GM19467 (cell line): ENCODE results near the gene SEPTIN12.

Source experiments
- ATAC-seq: cut with Tn5 transposase; IDR thresholded peaks from one replicate; pipeline ENCODE4 v1.9.1; 2021; ENCODE audit warnings: mild to moderate bottlenecking, moderate library complexity; ENCODE audit not compliant: unreplicated experiment

SEPTIN12 gene

DNA sequence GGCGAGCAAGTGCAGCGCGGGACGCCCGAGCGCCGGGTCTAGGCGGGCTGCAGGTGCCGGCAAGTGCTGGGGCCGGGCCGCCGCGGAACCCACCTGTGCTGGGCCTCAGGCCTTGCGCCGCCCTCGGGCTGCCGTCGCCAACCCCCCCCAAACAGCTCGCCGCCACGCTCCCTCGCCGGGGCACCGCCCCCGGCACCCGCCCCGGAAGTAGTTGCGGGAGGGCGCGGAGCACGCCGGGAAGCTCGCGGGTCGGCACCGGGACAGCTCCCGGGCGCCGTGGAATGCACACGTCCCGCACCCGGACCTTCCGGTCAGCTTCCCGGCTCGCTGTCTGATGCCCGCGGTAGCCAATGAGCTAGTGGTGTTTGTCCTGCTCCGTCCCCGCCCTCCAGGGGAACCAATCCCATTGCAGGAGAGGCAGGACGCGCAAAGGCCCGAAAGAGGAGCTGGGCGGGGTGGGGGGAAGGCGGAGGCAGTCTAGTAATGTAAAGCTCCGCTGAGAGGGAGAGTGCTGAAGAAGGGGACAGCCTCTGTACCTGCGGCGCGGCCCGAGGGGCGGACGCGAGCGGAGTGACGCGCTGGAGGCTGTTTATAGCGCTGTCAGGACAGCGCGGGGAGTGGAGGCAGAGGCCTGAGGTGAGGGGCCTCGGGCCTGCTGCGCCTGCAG, 53.9 kb downstream of the SEPTIN12 start, which contains the start of the genes ANKS3 and DNAAF8:
Gene ANKS3, minus strand, starts transcription at position 209 of the 667 bp plus-strand sequence. CDS start 4,122 bp downstream, outside the sequence.
Gene DNAAF8, plus strand, starts transcription at position 475 of the 667 bp plus-strand sequence. CDS start 1,978 bp downstream, outside the sequence.
- peak; percentile 77 for ATAC-seq

DNA sequence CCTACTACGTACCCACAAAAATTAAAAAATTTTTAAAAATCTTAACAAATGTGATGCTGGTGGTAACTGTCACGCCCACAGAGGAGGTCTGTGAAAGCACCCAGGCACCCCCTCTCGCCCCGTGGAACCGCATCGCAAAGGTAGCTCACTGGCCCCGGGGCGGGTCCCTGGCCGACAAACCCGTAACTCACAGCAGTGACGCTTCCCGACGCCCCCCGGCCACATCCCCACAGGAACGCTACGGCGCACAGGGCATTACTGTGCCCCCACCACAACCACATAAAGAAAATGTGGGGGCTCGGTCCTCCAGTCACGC, 54.4 kb downstream of the SEPTIN12 start:
- peak; percentile 1 for ATAC-seq

DNA sequence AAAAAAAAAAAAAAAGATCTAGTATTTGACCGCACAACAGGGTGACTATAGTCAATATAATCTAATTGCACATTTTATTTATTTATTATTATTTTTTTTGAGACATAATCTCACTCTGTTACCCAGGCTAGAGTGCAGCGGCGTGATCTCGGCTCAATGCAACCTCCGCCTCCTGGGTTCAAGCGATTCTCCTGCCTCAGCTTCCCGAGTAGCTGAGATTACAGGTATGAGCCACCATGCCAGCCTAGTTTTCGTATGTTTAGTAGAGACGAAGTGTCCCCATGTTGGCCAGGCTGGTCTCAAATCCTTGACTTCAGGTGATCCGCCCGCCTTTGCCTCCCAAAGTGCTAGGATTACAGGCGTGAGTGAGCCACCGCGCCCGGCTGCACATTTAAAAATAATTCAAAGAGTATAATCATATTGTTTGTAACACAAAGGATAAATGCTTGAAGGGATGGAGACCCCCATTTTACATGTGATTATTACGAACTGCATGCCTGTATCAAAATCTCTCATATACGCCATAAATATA, 54.9 kb downstream of the SEPTIN12 start:
- ATAC-seq = no peak

DNA sequence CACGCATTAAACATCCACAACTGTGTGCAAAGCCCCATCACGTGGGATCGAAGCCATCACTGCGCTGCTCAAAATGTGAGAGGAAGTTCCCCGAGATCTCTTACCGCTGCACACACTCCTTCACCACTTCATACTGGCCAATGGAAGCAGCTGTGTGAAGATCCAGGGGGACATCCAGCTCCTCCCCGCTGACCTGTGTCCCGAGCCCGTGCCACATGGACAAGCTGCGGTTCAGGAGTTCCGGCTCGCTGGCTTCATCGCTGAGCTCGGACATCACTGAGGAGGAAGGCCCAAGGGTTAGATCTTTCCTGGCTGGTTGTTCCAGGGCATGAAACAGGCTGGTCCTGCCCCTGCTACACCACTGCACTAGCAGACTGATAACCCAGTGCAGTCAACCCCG, 58.3 kb downstream of the SEPTIN12 start:
- ATAC-seq = no peak

DNA sequence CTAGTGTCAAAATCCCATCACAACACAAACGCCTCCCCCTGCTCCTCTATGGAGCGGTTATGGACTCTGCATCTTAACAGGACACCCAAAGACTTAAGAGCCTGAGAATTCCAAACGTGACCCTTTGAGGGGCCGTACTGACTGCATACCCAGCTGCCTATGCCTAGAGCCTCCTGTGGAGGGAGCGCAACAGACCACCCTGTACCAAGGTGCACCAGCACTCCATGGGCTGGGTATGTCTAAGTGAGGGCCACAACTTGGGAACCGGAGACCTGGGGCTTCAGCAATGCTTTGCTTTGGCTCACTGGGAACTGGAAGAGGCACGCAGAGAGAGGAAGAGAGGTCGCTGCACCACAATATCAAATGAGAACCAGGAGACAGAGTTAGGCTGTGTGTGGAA, 59.5 kb downstream of the SEPTIN12 start:
- ATAC-seq = no peak
